Amniotic stem cell (primary cell): ENCODE data around the gene SNX9.

ENCODE experiments used
- DNase-seq: peaks from one replicate; lab custom pipeline; 2025; lab: John Stamatoyannopoulos, UW

Gene SNX9

DNA sequence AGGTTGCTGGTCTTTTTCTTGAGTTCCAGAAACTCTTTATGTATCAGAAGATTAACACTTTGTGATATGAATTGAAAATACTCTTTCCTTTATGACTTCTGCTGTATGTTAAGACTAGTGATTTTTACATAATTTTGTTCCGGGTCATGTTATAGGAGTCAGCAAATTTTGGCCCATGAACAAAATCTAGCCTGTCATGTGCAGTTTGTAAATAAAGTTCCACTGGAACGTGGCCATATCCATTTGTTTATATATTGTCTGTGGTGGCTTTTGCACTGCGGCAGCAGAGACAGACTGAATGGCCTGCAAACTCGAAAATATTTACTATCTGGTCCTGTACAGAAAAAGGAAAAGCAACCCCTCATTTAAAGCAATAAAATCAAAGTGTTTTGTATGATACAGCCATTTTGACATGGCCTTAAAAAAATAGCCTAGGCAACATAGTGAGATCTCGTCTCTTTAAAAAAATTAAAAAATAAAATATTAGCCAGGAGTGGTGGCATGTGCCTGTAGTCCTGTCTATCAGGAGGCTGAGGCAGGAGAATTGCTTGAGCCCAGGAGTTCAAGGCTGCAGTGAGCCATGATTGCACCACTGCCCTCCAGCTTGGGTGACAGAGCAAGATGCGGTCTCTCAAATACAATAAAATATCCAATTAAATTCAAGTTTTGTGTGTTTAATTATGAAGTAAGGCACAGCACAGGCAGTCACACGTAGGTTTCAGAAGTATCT is 36.9 kb downstream of the SNX9 start:
- DNase-seq: no peak

DNA sequence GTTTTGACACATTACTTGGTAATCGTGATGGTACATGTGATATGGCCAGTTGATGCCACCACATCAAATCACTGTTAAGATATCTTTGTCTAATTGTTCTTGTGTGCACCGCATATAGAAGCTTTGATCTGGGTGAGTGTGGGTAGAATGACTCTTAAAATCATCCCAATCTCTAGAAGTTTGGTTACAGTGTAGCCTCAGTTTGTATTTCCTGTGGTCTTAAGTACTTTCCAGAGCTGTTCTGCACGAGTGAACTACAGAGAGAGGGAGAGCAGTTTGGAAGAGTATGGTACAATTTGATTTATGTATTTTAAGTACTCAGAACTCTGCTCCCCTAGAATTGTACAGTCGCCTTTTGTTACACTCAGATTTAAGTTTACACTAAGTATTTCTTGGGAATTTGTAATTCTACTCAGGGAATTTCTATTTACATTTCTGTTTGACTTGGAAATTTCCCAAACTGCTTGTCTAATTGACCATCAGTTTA is 37.5 kb downstream of the SNX9 start:
- DNase-seq: no peak

DNA sequence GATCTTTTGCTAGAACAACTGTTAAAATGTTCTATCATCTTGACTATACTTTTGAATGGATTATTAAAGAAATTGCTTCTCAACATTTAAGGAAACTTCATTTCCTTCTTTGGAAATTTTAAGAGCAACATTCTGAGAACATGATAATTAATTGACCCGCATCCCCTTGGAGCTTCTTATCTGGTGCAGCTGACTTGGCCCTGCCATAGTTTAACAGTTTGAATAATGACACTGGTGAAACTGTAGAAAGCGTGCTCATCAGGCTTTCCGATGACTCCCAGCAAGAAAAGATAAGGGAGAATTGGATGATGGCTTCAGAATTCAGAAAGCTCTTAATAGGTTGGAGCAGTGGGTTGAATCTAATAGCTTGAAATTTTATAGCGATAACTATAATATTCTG is 38.1 kb downstream of the SNX9 start:
- no peak for DNase-seq

DNA sequence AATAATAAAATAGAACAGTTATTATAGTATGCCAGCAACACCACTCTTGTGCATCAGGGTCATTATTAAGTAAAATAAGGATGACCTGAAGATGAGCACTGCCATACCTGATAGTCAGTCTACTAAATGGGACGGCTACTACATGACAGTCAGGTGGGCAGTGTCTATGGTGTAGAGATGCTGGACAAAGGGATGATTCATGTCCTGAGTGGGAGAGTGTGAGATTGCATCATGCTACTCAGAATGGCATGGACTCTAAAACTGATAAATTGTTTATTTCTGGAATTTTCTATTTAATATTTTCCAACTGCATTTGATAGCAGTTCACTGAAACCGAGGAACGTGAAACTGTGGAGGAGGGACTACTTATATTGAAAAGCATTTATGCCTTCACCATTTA is 38.8 kb downstream of the SNX9 start:
- DNase-seq: no peak

DNA sequence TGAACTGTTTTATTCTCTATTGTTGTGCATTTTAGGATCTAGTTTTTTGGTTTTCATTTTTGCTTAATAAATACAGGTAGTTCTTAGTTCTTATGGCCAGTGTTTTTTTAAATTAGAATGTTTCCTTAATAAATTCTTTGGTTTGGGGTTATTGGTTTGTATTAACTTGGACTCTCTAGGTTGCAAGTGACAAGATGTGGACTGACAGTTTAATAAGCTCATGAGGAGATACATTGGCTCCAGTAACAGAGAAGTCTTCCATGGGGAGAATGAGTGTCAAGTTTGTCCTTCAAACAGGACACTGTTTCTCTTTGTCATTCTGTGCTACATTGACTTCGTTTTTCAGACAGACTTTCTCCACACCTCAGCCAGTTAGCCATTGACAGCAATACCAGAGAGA is 39.7 kb downstream of the SNX9 start:
- DNase-seq: no peak

DNA sequence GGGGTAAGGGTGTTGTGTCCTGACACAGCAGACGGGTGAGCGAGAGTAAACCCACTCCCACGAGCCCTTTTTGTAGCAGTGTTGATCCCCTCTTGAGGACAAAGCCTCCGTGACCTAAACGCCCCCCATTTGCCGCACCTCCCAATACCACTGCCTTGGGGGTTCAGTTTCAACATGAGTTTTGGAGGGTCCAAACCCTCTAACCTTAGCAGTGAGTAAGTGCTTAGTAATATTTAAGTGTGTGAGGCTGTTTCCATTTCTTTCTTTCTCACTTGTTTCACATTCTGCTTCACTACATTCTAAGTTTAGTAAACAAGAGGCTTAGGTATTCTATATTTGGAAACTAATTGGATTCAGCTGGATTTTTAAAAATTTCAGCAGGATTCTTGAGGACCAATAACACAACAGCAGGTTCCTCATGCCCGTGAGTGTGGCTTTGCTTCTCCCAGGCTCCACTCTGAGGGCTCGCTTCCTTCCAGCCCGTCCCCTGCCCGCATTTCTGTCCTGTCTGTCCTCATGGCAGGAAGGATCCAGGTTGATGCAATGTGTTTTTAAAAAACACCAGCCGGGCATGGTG is 41.2 kb downstream of the SNX9 start:
- no peak for DNase-seq

DNA sequence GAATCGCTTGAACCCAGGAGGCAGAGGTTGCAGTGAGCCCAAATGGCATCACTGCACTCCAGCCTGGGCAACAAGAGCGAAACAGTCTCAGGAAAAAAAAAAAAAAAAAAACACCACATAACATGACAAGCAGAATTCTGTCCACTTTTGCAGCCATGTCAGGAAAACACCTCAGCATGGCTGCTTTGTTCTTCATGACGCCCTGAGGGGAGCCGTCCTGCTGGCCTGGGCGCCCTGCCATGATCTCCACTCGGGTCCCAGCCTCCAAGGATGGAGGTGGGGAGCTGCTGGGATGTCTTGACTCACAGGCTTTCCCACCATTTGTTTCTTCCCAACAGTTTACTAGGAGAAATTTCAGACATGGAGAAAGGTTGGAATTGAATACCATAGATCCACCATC is 42.2 kb downstream of the SNX9 start:
- DNase-seq: no peak

DNA sequence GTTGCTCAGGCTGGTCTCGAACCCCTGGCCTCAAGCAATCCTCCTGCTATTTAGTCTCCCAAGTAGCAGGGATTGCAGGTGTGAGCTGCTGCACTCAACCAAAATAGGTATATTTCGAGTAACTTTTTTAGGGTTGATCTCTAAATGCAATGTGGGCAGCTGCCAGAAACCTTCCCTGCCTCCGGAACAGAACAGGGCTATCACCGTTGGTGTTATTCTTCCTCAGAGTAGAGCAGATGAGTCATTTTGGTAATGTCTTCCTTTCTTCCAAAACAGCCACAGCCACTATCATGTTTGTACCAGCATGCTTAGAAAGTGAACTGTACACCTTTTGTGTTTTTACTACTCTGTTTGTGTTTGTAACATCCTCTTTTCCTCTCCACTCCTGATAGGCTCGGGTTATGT is 44.1 kb downstream of the SNX9 start:
- no peak for DNase-seq

DNA sequence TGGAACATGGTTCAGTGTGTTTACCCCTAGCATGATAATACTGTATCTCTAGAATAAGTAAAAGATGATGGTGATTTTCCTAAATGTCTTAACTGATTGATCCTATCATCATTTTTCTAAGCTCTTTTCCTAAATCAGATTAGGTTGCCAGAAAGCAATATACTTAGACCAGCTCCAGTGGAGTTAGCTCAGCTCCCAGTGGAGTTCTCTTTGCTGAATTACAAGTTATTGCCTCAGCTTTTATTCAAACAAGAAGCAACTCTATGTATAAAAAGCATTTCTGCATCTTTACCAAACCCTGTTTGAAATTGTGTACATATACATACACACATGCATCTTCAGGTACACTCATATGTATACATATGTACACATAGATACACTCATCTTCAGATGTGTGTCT is 44.9 kb downstream of the SNX9 start:
- DNase-seq: no peak

DNA sequence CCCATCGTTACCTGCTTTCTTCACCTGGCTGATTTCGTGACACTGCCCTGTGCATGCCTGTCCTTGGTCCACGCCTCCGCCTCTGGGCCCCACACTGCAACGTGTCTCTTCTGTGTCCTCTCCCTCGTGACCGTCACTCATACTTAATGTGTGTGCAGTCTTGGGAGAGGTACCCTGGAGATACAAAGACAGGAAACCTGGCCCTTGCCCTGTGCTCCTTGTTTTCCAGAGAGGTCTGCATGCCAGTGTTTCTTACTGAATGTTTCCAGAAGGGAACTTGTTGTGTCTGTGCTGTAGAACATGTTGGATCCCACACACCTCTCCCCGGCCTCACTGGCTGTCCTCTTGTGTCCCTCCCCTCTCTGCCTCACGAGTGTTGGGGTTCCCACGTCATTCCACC is 45.8 kb downstream of the SNX9 start:
- no peak for DNase-seq

DNA sequence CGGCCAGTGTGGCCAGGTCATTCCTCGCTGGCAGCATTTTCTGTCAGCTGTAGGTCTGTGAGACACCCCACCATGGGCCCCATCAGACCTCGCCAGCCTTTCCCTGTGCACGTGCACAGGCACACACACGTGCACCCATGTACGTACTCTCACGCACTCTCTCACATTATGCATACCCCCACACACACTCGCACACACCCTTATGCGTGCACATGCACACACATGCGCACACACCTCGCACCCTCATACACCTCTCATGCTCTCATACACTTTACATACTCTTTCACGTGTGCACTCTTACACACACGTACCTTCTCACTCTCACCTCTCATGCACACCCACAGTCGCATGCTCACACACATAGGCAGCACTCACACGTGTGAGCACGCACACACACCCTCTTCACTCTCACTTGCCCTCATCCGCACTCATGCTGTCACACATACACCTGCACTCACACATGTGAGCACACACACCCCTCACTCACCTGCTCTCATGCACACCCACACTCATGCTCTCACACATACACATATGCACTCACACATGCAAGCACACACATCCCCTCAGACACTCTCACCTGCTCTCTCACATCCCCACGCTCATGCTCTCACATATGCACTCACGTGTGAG is 46.7 kb downstream of the SNX9 start:
- no peak for DNase-seq

DNA sequence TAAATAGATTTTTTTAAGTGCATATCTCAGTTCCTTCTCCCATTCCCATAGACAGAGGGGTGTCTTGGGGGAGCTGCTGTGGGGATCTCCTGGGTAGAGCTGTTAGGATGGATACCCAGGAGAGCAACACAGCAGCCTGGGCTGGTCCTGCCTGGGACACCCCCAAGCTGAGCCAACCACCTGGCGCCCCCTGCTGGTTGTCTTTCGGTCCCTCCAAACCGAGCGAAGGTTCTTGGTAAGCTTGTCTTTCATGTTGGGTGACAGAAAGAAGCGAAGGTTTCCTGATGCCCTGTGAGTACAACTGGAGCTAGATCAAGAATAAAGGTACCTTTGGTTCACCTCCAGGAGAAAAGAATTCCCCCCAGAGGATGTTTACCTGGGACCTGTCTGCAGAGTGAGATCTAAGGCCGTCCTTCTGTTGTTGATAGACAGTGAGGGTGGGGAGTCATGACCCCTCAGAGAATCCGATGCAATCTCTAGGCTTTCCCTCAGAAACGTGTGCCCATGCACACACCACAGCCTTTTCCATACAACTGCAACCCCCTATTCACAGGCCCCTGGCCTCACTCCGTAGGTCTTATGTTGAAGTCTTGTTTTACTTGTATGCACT is 50.8 kb downstream of the SNX9 start:
- no peak for DNase-seq

DNA sequence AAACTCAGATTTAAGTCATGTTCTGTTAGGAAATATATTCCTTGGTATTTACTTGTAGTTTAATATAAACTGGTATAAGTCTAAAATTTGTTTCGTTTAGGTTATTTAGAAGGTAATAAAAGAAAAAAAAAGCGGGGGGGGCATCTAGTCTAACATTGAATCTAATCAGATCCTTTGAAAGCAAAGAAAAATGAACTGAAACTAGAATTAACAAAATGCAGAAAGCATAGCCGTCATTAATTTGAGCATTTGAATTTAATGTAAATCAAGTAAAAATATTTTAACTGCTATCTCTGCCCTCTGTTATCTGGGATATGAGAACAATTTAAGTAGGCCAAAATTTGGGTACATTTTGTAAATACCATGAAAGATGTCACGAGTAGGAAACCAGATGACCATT is 54.1 kb downstream of the SNX9 start:
- no peak for DNase-seq

DNA sequence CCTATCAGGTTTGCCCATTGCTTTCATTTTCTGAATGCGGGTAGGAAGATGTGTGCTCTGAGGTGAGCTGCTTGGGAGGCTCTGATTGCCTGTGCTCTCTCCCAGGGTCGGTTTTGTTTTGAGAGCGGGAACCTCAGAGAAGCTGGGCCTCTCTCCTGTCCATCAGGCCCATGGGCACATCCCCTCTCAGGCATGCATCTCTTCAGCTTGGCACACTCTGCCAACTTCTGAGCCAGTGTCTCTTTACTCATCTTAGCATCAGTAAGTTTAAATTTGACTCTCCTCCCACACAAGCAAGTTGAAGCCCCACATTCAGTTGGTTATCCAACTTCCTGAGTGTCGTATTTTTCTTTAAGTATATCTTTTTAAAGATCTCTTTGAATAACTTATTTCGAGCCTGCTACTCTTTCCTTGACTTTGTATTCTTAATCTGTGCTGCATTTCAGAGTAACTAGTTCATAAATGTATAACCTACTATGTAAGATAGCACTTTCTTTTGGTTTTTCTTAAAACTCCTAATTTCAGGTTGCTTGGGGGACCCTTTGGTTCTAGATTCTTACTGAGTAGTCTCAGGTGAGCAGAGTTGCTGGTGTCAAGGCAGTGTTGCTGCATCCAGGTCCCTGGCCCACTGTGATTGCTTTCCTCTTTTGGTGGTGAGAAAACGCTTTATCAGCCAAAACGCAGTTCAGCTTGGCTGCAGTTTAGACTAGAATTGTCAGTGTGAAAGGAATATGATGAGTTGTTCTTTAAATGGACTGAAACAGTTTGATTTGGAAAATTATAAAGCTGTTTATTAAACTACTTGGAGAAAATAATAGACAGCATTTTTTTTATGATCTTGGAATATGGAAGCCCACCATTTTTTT is 54.8 kb downstream of the SNX9 start:
- no peak for DNase-seq

DNA sequence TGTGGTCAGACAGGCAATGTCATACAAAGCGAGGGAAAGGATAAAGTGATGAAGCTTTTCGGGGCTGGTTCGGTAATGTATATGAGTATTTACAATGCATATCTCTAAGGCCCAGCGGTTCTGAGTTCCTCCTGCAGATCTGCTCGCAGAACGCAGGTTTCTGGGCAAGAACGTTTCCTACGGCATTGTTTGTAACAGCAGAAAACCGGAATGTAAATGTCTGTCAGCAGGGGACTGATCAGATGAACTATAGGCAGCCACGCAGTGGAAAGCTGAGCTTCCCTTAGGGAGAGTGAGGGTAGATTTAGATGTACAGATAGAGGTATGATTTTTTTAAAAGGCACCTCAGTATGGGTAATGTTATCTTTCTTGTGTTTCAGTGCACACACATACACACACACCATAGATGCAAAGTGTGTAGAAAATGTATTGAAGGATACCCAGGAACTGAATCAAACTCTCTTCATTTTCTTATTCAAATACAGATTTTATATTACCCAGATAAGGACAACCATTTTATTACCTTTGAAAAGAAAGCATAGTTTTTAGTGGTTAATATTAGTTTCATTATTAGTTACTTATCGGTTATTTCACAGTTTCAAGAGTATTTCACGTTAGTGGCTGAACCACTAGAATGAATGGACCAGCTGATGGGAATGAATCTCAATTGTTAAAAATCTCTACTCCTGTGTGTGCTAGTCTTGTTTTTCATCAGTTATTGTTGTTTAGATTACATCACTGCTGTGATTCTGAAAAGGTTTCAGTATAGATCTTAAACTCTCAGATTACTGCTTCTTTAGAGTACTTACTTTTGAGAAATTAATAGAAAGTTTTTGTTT is 56.2 kb downstream of the SNX9 start:
- DNase-seq: no peak

DNA sequence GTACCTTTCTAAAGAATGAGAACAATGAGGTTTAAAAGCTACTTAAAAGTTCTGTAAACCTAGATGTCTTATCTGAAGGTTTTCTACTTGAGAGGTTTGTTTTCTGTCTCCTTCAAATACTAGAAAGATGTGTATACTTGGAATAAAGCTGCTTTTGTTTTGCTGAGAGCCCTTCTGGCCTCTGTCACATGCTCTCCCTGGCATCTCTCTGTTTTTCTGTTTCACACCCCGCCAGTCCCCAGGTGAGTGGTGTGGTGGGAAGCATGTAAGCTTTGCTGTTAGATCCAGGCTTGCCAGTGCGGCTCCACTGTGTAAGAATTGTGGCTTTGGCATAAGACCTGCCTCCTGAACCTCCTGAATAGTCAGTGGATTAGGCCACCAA is 56.8 kb downstream of the SNX9 start:
- DNase-seq: no peak

DNA sequence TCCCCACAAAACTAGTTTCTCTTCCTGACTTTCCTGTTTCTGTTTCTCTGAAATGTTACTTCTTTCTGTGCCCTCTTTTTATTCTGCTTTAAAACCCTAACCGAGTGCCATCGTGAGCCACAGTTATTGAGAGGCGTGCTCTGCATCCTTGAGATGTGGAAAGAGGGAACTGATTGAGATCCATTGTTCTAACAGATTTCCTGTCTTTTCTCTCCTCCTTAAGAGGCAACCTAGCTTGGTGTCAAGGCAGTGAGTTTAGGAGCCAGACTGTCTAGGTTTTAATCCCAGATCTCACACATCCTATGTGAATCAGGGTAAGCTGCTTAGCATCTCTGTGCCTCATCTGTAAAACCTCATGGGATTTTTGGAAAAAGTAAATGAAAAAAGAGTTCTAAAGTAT is 57.5 kb downstream of the SNX9 start:
- DNase-seq: no peak

DNA sequence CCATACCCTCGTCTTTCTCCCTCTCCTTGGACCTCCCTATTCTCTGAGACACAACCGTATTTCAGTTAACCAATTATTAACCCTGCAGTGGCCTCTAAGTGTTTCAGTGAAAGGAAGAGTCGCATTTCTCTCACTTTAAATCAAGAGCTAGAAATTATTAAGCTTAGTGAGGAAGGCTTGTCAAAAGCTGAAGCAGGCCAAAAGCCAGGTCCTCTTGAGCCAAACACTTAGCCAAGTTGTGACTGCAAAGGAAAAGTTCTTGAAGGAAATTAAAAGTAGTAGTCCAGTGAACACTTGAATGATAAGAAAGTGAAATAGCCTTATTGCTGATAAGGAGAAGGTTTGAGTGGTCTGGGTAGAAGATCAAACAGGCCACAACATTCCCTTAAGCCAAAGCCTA is 58.3 kb downstream of the SNX9 start:
- no peak for DNase-seq

DNA sequence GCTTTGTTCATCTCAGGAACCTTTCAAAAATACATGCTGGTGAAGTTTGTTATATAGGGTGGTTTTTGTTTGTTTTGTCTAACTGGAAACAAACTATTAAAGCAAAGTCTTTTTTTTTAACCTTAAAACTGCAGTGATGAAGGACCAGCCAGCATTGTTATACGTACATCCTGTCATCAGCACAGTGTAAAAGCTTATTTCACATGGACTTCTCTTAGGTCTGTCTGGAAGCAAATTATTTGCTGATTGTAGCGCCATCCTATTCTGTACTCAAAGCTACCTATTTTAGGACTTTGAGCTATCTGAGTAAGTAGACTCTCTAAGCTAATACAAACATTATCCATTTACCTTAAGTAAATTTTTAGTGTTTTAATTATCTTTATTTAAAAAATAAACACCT is 61.7 kb downstream of the SNX9 start:
- DNase-seq: no peak

DNA sequence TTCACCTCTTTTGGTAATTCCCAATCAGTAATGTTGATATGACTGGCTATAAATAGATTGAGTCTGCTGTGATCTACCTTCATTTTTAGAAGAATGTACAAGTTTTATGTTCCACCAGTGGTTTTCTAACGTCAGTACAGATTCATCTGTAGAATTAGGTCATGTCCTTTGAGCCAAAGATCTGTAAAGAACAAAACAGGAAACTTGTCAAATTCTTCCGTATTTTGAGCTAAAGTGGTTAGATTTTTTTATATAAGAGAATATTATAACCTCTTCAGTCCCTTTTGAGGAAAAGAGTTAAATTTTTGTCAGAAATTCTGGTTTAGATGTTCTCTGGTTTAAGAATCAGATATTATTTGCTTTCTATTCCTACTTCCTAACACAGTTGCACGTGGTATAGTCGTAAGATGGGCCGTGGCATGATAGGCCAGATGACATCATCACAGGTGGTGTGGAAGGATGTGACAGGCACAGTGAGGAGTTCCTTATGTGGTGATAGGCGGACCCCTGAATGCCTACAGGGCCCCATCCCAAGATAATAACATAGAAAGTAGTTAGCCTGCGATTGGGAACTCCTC is 62.3 kb downstream of the SNX9 start:
- DNase-seq: no peak

DNA sequence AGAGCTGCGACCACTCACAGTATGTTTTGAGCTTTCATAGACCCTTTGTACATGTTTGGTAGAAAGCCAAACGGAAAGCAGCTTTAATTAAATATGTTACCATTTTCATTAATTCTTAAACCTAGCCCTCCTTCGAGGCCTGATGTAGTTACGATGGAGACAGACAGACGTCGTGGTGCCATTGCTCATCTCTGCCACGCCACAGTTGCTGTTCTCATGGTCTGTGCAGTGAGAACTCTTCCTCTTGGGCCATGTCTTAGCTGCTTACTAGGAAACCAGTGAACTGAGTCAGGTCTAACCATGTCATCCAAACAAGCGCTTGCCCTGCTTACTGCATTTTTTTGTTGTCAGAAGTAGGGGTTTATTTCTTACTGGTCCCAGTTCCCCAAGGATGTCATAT is 62.8 kb downstream of the SNX9 start:
- no peak for DNase-seq
